A673 (cell line): Measurements from ENCODE around the gene XPO6. TPM values are rescaled to one million over a fixed set of nuclear protein-coding genes. Genes with fewer than 3 reads are reported as not detected.

ENCODE experiments used
- BruUV-seq: library from RNA; stranded (reverse); fragments of 400-500 nt; replicated peaks from 2 replicates; lab custom pipeline; 2021; lab: Mats Ljungman, UMichigan
- CTCF ChIA-PET: fragments of 300-600 bp; sonication (Branson Sonifier 250); formaldehyde crosslinking; loops from one replicate; lab custom pipeline; 2022; ENCODE audit warnings: antibody characterized with exemption; lab: Charles Lee
- POLR2A ChIA-PET: fragments of 300-600 bp; sonication (Branson Sonifier 250); formaldehyde crosslinking; loops from one replicate; lab custom pipeline; 2022; ENCODE audit warnings: antibody characterized with exemption; ENCODE audit not compliant: low non-redundant PET; lab: Charles Lee
- DNase-seq: peaks from one replicate; pipeline ENCODE4 v3.0.0-alpha.2; 2015; ENCODE audit warnings: low spot score
- H3K27ac ChIP-seq: fragments of 200-600 bp; sonication (generic); 2 replicates; pipeline ENCODE4 v1.5.1; 2016; ENCODE audit warnings: mixed run types, low read depth, mild to moderate bottlenecking, mixed read lengths, antibody characterized with exemption, low read length; ENCODE audit not compliant: poor library complexity, severe bottlenecking
- H3K27me3 ChIP-seq: fragments of 200-600 bp; sonication (generic); replicated peaks from 2 replicates; pipeline ENCODE4 v1.6.1; 2017; ENCODE audit warnings: mixed run types, low read depth, mild to moderate bottlenecking, mixed read lengths, antibody characterized with exemption, low read length; ENCODE audit not compliant: insufficient read depth, poor library complexity
- H3K36me3 ChIP-seq: fragments of 200-600 bp; sonication (generic); 2 replicates; pipeline ENCODE4 v1.6.1; 2016; ENCODE audit warnings: mixed run types, mild to moderate bottlenecking, mixed read lengths, antibody characterized with exemption, low read length; ENCODE audit not compliant: insufficient read depth, poor library complexity, severe bottlenecking
- H3K4me1 ChIP-seq: fragments of 200-600 bp; sonication (generic); 2 replicates; pipeline ENCODE4 v1.6.1; 2017; ENCODE audit warnings: mixed run types, mild to moderate bottlenecking, mixed read lengths, antibody characterized with exemption, low read length; ENCODE audit not compliant: insufficient read depth, poor library complexity, severe bottlenecking
- H3K4me3 ChIP-seq: fragments of 200-600 bp; sonication (generic); 2 replicates; pipeline ENCODE4 v1.5.1; 2016; ENCODE audit warnings: low read depth, mixed run types, mild to moderate bottlenecking, mixed read lengths, low read length; ENCODE audit not compliant: poor library complexity, severe bottlenecking
- H3K9me3 ChIP-seq: fragments of 200-600 bp; sonication (generic); 2 replicates; pipeline ENCODE4 v1.6.1; 2016; ENCODE audit warnings: mixed run types, low read depth, mild to moderate bottlenecking, mixed read lengths, antibody characterized with exemption, low read length; ENCODE audit not compliant: poor library complexity, severe bottlenecking
- EZH2 ChIP-seq: fragments of 200-600 bp; sonication (generic); IDR thresholded peaks from 2 replicates; pipeline ENCODE4 v1.6.1; 2017; ENCODE audit warnings: borderline replicate concordance, low read depth, mild to moderate bottlenecking, mixed read lengths, antibody characterized with exemption, low read length; ENCODE audit not compliant: poor library complexity, severe bottlenecking
- intact Hi-C: fragments of 100-400 bp; cut with micrococcal nuclease; formaldehyde crosslinking; loops from one replicate; pipeline ENCODE4 v1.10.0; 2022; ENCODE audit not compliant: unreplicated experiment
- total RNA-seq: library from RNA; stranded (reverse); gene quantifications from 2 replicates; pipeline ENCODE4 v1.2.3, GENCODE V29; 2021
- TF ChIP-seq, protein P1 (sequence below): fragments of 300-800, 200-600 bp; sonication (generic); conservative IDR thresholded peaks from 2 replicates; pipeline ENCODE4 v1.5.1; 2017; ENCODE audit warnings: low read depth, mild to moderate bottlenecking, antibody characterized with exemption, low read length, moderate library complexity, mixed read lengths

XPO6 gene
- total RNA-seq, 1 experiment from 2014 or later = 155 TPM

DNA sequence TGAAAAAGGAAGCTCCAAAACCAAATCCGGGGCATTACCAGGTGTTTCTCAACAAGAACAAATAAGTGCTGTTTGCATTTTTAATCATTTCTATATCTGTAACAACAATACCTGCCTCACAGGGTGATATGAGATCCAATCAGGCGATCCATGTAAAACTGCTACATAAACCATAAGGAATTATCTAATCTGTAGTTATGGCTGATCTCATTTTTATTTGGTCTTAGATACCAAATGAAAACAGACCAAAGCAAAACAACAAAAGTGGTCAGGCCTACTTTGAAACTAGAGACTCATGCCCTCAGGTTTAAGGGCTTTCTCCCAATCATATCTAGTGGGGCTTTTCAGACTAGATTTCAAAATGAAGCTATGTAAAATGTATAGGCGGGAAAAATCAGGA is 28.3 kb downstream of the XPO6 start:
- no peaks in the 10 kb centered on the region for H3K36me3 ChIP-seq
- peaks cover 45% of the 10 kb centered on the region for H3K4me1 ChIP-seq
- intact Hi-C loops = no loop called here
- no peak overlapping the region for H3K27ac ChIP-seq
- H3K27me3 ChIP-seq = no peaks in the 10 kb centered on the region
- no TSS peak for BruUV-seq
- peaks cover 6% of the 10 kb centered on the region for H3K9me3 ChIP-seq
- no peak overlapping the region for H3K4me3 ChIP-seq
- no peak for TF ChIP-seq EZH2
- TF ChIP-seq, protein P1, sequence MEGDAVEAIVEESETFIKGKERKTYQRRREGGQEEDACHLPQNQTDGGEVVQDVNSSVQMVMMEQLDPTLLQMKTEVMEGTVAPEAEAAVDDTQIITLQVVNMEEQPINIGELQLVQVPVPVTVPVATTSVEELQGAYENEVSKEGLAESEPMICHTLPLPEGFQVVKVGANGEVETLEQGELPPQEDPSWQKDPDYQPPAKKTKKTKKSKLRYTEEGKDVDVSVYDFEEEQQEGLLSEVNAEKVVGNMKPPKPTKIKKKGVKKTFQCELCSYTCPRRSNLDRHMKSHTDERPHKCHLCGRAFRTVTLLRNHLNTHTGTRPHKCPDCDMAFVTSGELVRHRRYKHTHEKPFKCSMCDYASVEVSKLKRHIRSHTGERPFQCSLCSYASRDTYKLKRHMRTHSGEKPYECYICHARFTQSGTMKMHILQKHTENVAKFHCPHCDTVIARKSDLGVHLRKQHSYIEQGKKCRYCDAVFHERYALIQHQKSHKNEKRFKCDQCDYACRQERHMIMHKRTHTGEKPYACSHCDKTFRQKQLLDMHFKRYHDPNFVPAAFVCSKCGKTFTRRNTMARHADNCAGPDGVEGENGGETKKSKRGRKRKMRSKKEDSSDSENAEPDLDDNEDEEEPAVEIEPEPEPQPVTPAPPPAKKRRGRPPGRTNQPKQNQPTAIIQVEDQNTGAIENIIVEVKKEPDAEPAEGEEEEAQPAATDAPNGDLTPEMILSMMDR = no peak
- no peak for DNase-seq
- POLR2A ChIA-PET = no interaction called here
- CTCF ChIA-PET = no interaction called here

DNA sequence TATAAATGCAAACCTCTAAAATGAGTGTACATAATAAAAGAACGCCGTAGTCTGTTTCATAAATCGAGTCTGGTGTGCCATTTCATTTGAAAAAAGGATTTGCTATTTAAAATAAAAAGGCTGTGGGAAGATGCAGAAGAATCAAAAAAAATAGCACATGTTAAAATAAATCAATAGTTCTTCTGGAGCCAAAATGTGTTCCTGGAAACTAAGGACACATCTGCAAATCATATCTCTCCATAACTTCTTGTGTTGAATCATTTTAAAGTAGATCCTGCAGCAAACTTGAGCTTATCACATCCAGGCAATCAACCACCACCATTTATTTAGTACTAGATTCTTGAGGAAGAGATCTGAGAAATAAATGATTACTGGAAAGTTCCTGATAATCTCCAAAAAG is 29.0 kb downstream of the XPO6 start:
- TF ChIP-seq EZH2 = no peak
- TF ChIP-seq, protein P1 = no peak
- intact Hi-C loops = no loop called here
- H3K4me1 ChIP-seq = peaks cover 38% of the 10 kb centered on the region
- no TSS peak for BruUV-seq
- DNase-seq = no peak
- H3K36me3 ChIP-seq = no peaks in the 10 kb centered on the region
- H3K9me3 ChIP-seq = peaks cover 6% of the 10 kb centered on the region
- no peak overlapping the region for H3K4me3 ChIP-seq
- ChIA-PET POLR2A (no interaction called here), CTCF (no interaction called here)
- no peaks in the 10 kb centered on the region for H3K27me3 ChIP-seq
- H3K27ac ChIP-seq = peak overlapping the region; percentile 20

DNA sequence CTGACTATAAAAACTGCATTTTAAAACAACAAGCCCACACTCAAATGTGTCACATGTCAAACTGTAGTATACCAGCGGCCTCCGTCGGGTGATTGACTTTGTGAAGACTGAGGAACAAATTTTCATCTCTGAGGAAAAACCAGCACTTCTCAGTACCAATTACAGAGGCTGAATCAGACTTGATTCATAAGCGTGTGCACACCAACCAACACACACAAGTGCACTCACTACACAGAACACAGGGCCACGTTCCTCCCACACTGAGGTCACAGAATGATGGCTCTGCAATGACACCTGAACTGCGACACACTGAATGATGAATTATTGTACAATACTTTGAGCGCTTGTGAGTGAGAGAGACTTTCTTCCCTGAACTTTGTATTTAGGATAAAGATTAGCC is 29.6 kb downstream of the XPO6 start:
- no peaks in the 10 kb centered on the region for H3K27me3 ChIP-seq
- H3K4me3 ChIP-seq = no peak overlapping the region
- DNase-seq = no peak
- TF ChIP-seq, protein P1 = no peak
- no peak for TF ChIP-seq EZH2
- CTCF ChIA-PET = no interaction called here
- peaks cover 32% of the 10 kb centered on the region for H3K4me1 ChIP-seq
- H3K9me3 ChIP-seq = peaks cover 6% of the 10 kb centered on the region
- POLR2A ChIA-PET = no interaction called here
- peaks cover 5% of the 10 kb centered on the region for H3K36me3 ChIP-seq
- intact Hi-C loops = no loop called here
- BruUV-seq = no TSS peak
- H3K27ac ChIP-seq = peak overlapping the region; percentile 31
